ENCODE results near the gene MEI1.

- TF ChIP-seq CTCF (IDR thresholded peaks at IDR 0.05) (no peak), EZH2 (IDR thresholded peaks at IDR 0.05; ENCODE audit: borderline replicate concordance, insufficient read depth, low read depth, low read length, poor library complexity, severe bottlenecking) (no peak)
Measured at GRCh38 chr22:41775338-41775737, 76.0 kb downstream of the MEI1 start.

Data from B cell (primary cell).